NCI-H1417 treated with DMSO at 0.1 percent for 48 hours (cell line): ENCODE results near the gene STARD7.
"Not testable (repeated sequence)": the region's sequence is repeated elsewhere in the genome, so short reads cannot be mapped to it uniquely, and the experiment has no call there.

ENCODE experiments used
- DNase-seq: peaks from one replicate; lab custom pipeline; 2025; lab: John Stamatoyannopoulos, UW

Gene STARD7

DNA sequence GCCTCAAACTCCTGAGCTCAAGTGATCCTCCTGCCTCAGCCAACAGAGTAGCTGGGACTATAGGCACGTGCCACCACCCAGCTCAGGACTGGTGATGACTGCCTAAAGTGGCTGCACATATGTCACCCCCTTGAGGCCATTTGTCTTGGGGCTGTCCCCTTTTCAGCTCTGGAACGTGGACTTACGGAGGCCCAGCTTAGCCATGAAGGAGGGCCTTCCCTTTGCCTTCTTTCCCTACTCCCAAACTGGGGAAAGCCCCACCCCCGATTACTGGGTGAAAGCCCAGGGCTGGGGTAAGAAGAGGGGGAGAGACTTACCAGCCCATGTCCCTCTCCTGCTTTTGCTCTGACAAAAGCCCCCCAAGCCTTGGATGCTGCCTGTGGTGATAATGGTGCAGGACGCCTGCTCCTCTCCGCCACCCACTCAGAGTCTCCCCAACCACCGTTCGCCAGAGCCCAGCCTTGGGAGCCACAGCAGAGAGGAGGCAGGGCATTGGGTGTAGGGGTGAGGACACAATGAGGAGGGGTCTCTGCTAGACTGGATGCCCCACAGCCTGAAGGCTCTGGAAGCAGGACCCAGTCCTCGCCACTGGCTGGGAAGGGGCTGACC, 60.9 kb downstream of the STARD7 start:
- DNase-seq, result no peak

DNA sequence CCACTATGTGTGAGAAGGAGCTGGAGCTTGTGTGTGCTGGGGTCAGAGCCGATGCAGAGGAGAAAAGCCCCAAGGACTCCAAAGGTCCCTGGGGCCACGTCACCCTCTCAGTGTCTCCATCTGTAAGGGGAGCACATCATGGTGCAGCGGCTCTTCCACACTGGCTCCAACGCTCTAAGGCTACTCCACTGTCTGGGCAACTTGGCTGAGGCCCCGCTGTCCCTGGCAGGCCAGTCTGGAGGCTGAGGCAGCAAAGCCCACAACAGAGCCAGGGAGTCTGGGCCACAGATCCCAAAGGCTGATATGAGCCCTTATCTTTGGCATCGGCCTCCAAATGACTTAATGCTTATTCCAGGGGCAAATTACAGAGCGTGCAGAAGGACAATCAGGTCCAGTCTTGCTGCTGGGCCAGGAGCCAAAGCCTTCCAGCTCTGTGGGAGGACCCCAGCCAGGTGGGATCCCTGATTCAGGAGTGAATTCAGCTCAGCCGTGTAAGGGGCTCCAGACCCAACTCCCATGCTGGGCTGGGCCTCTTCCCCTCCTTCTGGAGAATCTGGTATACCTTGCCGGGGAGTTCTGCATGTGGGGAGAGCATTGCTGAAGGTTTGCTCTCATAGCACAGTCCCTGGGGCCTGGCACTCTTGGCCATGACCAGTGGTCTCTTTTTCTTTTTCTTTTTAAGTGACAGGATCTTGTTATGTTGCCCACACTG, 61.6 kb downstream of the STARD7 start:
- no peak for DNase-seq

GRCh38 chr2:96146153-96146880, 62.3 kb downstream of the STARD7 start:
- no peak for DNase-seq

DNA sequence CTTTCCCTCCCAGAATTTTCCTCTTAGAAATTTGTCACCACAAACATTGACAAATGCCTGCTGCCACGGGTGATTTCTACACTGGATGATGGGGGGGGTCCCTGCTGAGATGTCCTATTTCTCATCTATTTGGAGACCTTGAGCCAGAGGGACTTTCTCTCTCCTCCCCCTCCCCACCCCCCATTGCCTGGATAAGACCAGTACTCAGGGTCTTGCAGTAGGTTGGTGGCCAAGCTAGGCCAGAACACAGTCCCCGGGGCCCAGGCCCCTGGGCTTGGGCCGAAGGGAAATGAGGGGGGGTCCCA, 62.8 kb downstream of the STARD7 start:
- no peak for DNase-seq

DNA sequence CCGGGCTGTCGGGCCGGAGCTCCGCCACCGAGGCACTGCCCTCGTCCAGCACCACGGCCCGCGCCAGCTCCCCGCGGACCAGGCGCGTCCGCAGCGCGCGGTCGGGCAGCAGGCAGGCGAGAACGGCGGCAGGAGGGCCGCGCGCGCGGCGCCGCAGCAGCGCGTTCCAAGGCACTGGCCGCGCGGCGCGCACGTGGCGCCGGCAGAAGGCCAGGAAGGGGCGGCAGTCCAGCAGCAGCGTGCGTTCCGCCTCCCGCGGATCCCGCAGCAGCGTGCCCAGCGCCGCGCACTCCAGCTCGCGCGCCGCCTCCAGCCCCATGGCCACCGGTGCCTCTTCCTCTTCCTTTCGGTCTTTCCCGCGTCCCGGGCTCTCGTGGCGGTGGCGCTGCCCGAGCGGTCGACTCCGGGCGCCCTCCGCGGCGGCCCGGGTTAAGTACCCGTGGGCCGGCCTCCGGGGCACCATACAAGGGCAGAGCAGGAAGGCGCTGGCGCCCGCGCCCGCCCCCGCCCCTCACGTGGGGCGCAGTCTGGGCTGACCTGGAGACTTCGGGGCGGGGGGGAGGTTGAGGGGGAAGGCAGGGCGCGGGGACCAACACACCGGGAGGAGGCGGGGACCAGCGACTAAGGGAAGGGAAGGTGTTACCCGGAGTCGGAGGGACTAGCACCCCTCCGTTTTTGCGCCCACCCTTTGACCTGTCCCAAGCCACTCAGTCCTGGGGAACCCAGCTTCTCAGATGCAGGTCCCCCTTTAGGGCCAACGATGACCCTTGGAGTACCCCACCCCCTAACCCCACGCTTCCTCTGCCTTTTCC, 63.4 kb downstream of the STARD7 start, which contains the start of gene DUSP2:
TSS of gene DUSP2 (minus strand) at position 405 of the 812 bp plus-strand sequence. CDS start at position 319, 86 bp downstream.
- DNase-seq, result no peak

- DNase-seq, result no peak
Measured at GRCh38 chr2:96144481-96145035, 64.1 kb downstream of the STARD7 start.

DNA sequence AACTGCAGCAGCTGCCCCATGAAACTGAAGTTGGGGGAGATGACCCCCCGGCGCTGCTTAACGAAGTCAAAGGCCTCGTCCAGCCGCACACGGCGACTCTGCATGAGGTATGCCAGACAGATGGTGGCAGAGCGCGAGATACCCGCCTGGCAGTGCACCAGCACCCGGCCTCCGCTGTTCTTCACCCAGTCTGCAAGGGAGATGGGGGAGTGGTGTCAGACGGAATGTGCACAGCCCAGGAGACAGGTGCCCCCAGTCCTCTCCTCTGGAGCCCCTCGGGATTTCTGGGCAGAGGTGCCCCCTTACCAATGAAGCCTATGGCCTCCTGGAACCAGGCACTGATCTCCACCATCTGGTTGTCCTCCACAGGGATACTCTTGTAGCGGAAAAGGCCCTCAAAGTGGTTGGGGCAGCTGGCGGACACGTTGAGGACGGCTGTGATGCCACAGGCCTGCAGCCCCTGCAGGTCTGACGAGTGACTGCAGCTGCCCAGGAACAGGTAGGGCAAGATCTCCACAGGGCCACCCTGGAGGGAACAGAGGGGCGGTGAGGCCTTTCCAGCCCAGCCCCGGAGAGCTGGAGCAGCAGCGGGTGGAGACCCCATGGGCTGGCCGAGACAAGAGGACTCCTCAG, 64.7 kb downstream of the STARD7 start:
- DNase-seq, result no peak

DNA sequence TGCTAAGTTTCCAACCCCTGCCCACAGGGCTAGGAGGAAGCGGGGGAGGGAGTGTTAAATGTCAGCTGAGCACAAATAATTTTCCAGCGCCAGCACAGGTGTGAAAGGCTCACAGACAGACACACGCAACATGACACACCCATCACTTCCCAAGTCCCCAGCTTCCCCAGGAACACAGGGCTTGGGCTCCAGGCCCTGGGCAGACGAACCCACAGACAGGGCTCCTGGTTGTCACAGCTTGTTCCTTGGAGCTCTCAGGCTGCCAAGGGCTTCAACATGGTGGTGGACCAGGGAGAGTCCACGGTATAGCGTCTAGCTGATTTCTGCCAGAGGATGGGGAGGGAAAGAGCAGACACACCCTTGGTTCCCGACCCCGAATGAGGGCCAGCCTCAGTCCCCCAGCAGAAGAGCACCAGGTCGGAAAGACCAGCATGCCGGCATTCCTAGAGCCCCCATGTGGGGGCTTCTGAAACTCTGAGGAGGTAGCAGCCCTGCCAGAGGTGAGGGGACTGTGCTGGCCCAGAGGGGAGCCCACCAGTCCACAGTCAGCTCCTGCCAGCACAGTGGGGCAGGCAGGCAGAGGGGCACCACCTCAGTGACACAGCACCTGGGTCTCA, 65.3 kb downstream of the STARD7 start:
- DNase-seq, result no peak

DNA sequence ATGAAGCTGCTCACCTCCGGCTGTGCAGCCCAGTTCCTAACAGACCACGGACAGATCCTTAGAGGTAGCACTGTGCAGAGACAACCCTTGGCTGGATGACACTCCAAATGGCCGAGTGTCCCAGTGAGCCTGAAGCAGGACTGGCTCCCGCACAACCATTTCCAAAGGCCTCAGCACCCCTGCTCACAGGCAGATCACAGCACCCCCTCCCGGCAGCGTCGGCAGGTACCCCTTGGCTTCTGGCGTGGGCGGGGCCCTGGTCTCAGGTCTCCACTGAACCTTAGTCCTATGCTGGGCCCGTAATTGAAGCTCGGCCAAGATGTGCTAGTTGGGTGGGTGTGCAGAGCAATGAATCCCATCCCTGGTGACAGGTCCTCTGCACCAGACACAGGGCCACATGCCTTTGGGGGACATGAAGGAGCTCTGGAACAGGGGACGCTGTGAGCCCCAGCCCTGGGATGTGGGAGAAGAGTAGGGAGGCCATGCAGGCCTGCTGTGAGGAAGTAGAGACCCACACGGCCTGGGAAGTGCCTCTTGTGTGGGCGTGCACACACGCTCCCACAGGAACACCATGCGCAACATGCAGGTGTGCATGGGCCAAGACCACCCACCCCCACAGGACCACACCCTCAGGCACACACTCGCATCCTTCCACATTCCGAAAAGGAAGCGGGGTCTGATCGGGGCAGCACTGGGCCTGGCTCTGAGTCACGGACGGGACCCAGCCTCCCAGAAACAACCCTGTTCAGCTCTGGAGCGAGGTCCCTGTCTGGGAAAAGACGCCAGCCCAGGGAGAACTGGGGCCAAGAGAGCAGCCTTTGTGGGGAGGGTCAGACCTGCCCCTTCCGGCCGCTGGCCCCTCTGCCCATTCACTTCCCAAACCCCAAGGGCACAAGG, 66.2 kb downstream of the STARD7 start:
- DNase-seq, result no peak

DNA sequence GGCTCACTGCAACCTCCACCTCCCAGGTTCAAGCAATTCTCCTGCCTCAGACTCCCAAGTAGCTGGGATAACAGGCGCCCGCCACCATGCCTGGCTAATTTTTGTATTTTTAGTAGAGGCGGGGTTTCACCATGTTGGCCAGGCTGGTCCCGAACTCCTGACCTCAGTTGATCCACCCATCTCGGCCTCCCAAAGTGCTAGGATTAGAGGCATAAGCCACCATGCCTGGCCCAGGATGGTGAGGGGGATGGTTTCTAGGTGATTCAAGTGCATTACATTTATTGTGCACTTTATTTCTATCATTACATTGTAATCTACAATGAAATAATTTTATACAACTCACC, 67.0 kb downstream of the STARD7 start:
- not testable (repeated sequence) for DNase-seq

DNA sequence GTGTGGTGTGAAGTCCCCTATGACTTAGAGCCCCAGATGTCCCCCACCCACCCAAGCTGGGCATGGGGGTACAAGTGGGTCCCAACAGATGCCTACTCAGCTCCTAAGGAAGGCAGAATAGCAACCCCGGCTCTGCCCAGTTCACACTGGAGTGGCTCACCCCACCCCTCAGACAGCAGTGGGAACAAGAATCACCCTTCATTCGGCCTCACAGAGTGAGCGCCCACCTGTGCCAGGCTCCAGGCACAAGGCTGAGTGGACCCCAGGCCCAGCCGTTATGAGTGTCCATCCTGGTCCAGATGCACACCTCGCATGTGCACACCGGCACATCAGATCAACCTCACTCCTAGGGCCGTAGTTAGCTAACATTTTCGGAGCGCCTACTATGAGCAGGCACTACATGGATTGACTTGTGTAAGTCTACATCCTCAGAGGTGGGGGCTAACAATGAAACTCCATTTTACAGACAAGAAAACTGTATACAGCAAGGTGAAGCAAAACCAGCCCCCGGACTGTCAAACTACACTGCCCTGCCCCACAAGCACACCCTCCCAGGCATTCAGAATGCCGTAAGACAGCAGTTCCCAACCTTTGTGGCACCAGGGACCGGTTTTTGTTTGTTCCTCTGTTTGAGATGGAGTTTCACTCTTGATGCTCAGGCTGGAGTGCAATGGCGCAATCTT, 67.5 kb downstream of the STARD7 start:
- DNase-seq, result no peak

- DNase-seq, result no peak
Measured at GRCh38 chr2:96139181-96139758, 69.4 kb downstream of the STARD7 start.

- DNase-seq, result no peak
Measured at GRCh38 chr2:96138179-96139145, 70.2 kb downstream of the STARD7 start, which contains the start of gene ASTL. Gene ASTL (minus strand): TSS chr2:96138502. CDS start chr2:96138436, 66 bp downstream.

- DNase-seq, result no peak
Measured at GRCh38 chr2:96137321-96138178, 71.1 kb downstream of the STARD7 start.

GRCh38 chr2:96136129-96136720, 72.4 kb downstream of the STARD7 start:
- no peak for DNase-seq

DNA sequence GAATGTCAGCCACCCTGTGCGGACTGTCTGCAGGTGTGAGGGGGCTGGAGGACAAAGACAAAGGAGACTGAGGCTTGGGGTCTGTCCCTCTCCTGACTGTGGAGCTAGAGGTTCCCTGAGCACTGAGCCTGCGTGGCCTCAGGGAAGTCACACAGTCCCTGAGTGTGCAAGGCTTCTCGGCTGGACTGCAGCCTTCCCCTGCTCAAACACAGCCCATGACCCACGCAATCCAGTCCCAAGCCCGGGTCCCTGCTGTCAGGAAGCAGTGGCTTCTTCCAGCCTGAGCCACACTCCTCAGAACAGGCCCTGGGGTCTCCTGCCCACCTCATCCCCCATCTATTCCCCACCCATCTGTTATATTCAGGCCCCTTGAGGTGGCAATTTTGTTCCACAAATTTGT, 73.0 kb downstream of the STARD7 start:
- DNase-seq, result no peak

DNA sequence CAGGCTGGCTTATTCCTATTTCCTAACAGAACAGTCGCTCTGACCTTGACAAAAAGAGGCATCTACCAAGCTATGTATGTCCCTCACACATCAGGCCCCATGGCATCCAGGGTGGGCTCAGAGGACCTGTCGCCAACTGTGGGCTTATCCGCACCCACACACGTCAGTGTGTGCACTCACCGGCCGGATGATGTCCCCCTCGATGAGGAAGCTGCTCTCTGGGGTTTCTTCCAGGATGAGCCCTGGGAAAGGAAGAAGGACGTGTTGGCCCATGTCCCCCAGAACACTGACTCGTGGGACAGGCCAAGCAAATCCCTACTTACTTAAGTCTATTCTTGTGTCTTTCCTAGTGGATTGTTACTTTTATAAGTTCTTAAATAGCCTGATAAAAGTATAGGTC, 73.5 kb downstream of the STARD7 start:
- DNase-seq, result no peak
